H1 (cell line): Measurements from ENCODE around the gene KRT17. TPM values are rescaled to one million over a fixed set of nuclear protein-coding genes. Genes with fewer than 3 reads are reported as not detected.

ENCODE experiments used
- CTCF ChIA-PET: fragments of 300-600 bp; sonication (Branson Sonifier 250); formaldehyde crosslinking; loops from one replicate; lab custom pipeline; 2021; ENCODE audit not compliant: partially characterized antibody; lab: Charles Lee
- POLR2A ChIA-PET: fragments of 300-600 bp; sonication (Branson Sonifier 250); formaldehyde crosslinking; loops from one replicate; lab custom pipeline; 2021; ENCODE audit warnings: inconsistent platforms; ENCODE audit not compliant: partially characterized antibody; lab: Charles Lee
- DNase-seq, 2 experiments: peaks; one replicate each; pipeline versions ENCODE4 v3.0.0 to v3.0.0-alpha.2; 2010 to 2022; ENCODE audit warnings: low spot score in 2 of 2, low read depth in 1 of 2, mixed read lengths in 1 of 2
- FAIRE-seq: peaks from 2 replicates; lab custom pipeline; 2011; peaks lifted over from hg19 to GRCh38; lab: Jason Lieb, UNC
- H2AFZ ChIP-seq: 2 replicates; pipeline ENCODE4 v1.8.1; 2012; ENCODE audit warnings: low read length, inconsistent platforms
- H2AK5ac ChIP-seq: 2 replicates; pipeline ENCODE4 v1.6.1; 2013; ENCODE audit warnings: low read depth, low read length
- H2BK120ac ChIP-seq: replicated peaks from 2 replicates; pipeline ENCODE3; 2013; ENCODE audit warnings: low read depth, low read length, inconsistent platforms
- H2BK12ac ChIP-seq: 2 replicates; pipeline ENCODE4 v1.6.1; 2013; ENCODE audit warnings: low read depth, low read length
- H2BK15ac ChIP-seq: 2 replicates; pipeline ENCODE4 v1.6.1; 2013; ENCODE audit warnings: low read length
- H2BK20ac ChIP-seq: 2 replicates; pipeline ENCODE4 v1.6.1; 2013; ENCODE audit warnings: low read length
- H2BK5ac ChIP-seq: 2 replicates; pipeline ENCODE4 v1.6.1; 2013; ENCODE audit warnings: low read depth, low read length
- H3K14ac ChIP-seq: 2 replicates; pipeline ENCODE4 v1.6.1; 2013; ENCODE audit warnings: inconsistent platforms; ENCODE audit not compliant: insufficient read length
- H3K18ac ChIP-seq: 2 replicates; pipeline ENCODE4 v1.6.1; 2013; ENCODE audit warnings: low read length; ENCODE audit errors: extremely low read depth
- H3K23ac ChIP-seq: 2 replicates; pipeline ENCODE4 v1.6.1; 2013; ENCODE audit warnings: inconsistent platforms; ENCODE audit not compliant: insufficient read length
- H3K23me2 ChIP-seq: 2 replicates; pipeline ENCODE4 v1.6.1; 2013; ENCODE audit warnings: low read depth, low read length
- H3K27ac ChIP-seq: 2 replicates; pipeline ENCODE4 v1.6.1; 2011; ENCODE audit warnings: low read depth, low read length, inconsistent platforms
- H3K27me3 ChIP-seq, 4 experiments: replicated peaks in 1 of 4; 1 replicate in 1 of 4; 2 replicates in 3 of 4; pipeline versions ENCODE4 v1.6.1 to v1.8.1; 2011 to 2013; ENCODE audit warnings: low read length in 3 of 4, mild to moderate bottlenecking in 3 of 4, inconsistent platforms in 2 of 4, mixed read lengths in 2 of 4, moderate library complexity in 1 of 4; ENCODE audit not compliant: control insufficient read depth in 3 of 4, insufficient read depth in 3 of 4; ENCODE audit errors: extremely low read depth in 1 of 4
- H3K36me3 ChIP-seq, 4 experiments: 2 replicates each; pipeline versions ENCODE4 v1.6.1 to v1.8.1; 2011 to 2013; ENCODE audit warnings: mild to moderate bottlenecking in 4 of 4, low read length in 3 of 4, moderate library complexity in 2 of 4, control low read depth in 1 of 4, inconsistent platforms in 1 of 4; ENCODE audit not compliant: insufficient read depth in 4 of 4, control insufficient read depth in 2 of 4
- H3K4ac ChIP-seq: replicated peaks from 2 replicates; pipeline ENCODE3; 2013; ENCODE audit warnings: low read length, low read depth, mixed read lengths, inconsistent platforms; ENCODE audit not compliant: insufficient read length
- H3K4me1 ChIP-seq, 4 experiments: replicated peaks in 1 of 4; 1 replicate in 1 of 4; 2 replicates in 3 of 4; pipeline versions ENCODE4 v1.6.1 to v1.8.1; 2011 to 2013; ENCODE audit warnings: low read length in 3 of 4, inconsistent platforms in 2 of 4, mixed read lengths in 1 of 4; ENCODE audit not compliant: insufficient read depth in 4 of 4, control insufficient read depth in 3 of 4
- H3K4me2 ChIP-seq, 2 experiments: 2 replicates each; pipeline versions ENCODE4 v1.6.1 to v1.8.1; 2011 to 2013; ENCODE audit warnings: low read depth in 2 of 2, low read length in 2 of 2, control low read depth in 1 of 2, inconsistent platforms in 1 of 2, mild to moderate bottlenecking in 1 of 2; ENCODE audit not compliant: insufficient read depth in 1 of 2
- H3K4me3 ChIP-seq, 4 experiments: fragments of 200-600, 300-600 bp in 1 of 4; sonication (generic), shearing (Covaris generic), sonication (Bioruptor Twin) in 1 of 4; 2 replicates each; pipeline versions ENCODE4 v1.5.1 to v1.8.1; 2011 to 2016; ENCODE audit warnings: low read length in 4 of 4, low read depth in 3 of 4, control low read depth in 2 of 4, inconsistent platforms in 2 of 4, mild to moderate bottlenecking in 2 of 4, mixed read lengths in 1 of 4, moderate library complexity in 1 of 4; ENCODE audit not compliant: insufficient read depth in 2 of 4; ENCODE audit errors: extremely low read depth in 1 of 4
- H3K56ac ChIP-seq: replicated peaks from 2 replicates; pipeline ENCODE3; 2013; ENCODE audit warnings: low read depth, mild to moderate bottlenecking, mixed read lengths, low read length, inconsistent platforms; ENCODE audit not compliant: insufficient read length
- H3K79me1 ChIP-seq: 2 replicates; pipeline ENCODE4 v1.6.1; 2013; ENCODE audit warnings: low read depth, low read length, control low read depth
- H3K79me2 ChIP-seq, 2 experiments: 2 replicates each; pipeline versions ENCODE4 v1.6.1 to v1.8.1; 2012 to 2013; ENCODE audit warnings: low read length in 2 of 2, mild to moderate bottlenecking in 2 of 2, inconsistent platforms in 1 of 2; ENCODE audit not compliant: insufficient read depth in 2 of 2, control insufficient read depth in 1 of 2
- H3K9ac ChIP-seq, 4 experiments: replicated peaks in 1 of 4; 1 replicate in 1 of 4; 2 replicates in 3 of 4; pipeline versions ENCODE4 v1.6.1 to v1.8.1; 2011 to 2013; ENCODE audit warnings: low read depth in 3 of 4, low read length in 3 of 4, control low read depth in 2 of 4, mild to moderate bottlenecking in 2 of 4, moderate library complexity in 2 of 4, inconsistent platforms in 1 of 4; ENCODE audit errors: extremely low read depth in 1 of 4
- H3K9me3 ChIP-seq, 2 experiments: 2 replicates each; pipeline versions ENCODE4 v1.6.1 to v1.8.1; 2012 to 2013; ENCODE audit warnings: mild to moderate bottlenecking in 2 of 2, moderate library complexity in 2 of 2, control low read depth in 1 of 2, inconsistent platforms in 1 of 2, low read depth in 1 of 2, low read length in 1 of 2, mixed read lengths in 1 of 2; ENCODE audit not compliant: insufficient read depth in 2 of 2
- H4K20me1 ChIP-seq, 2 experiments: replicated peaks in 1 of 2; 2 replicates each; pipeline versions ENCODE3 to v1.8.1; 2011 to 2013; ENCODE audit warnings: inconsistent platforms in 2 of 2, low read length in 2 of 2, mild to moderate bottlenecking in 1 of 2; ENCODE audit not compliant: insufficient read depth in 2 of 2, control insufficient read depth in 1 of 2
- H4K5ac ChIP-seq: 2 replicates; pipeline ENCODE4 v1.6.1; 2013; ENCODE audit warnings: low read length, low read depth, mixed read lengths, inconsistent platforms; ENCODE audit not compliant: insufficient read length
- H4K8ac ChIP-seq: 2 replicates; pipeline ENCODE4 v1.8.0; 2013; ENCODE audit warnings: mild to moderate bottlenecking, moderate library complexity, low read length, inconsistent platforms; ENCODE audit not compliant: insufficient read depth; ENCODE audit errors: extremely low read depth
- H4K91ac ChIP-seq: replicated peaks from 2 replicates; pipeline ENCODE3; 2013; ENCODE audit warnings: low read length, mixed read lengths, inconsistent platforms; ENCODE audit not compliant: insufficient read length
- CEBPB ChIP-seq: IDR thresholded peaks from 2 replicates; pipeline ENCODE4 v1.6.1; 2012; ENCODE audit warnings: low read depth, low read length
- CHD1 ChIP-seq: IDR thresholded peaks from 2 replicates; pipeline ENCODE4 v1.6.1; 2012; ENCODE audit warnings: low read depth, low read length, improper control_type of control experiment
- EP300 ChIP-seq, 2 experiments: IDR thresholded peaks; 1 replicate in 1 of 2; 2 replicates in 1 of 2; pipeline ENCODE4 v1.6.1; 2011 to 2012; ENCODE audit warnings: low read depth in 2 of 2, low read length in 2 of 2, mild to moderate bottlenecking in 2 of 2, borderline replicate concordance in 1 of 2, inconsistent platforms in 1 of 2, moderate library complexity in 1 of 2
- RFX5 ChIP-seq: IDR thresholded peaks from 2 replicates; pipeline ENCODE4 v1.6.1; 2011; ENCODE audit warnings: low read depth, low read length, improper control_type of control experiment, borderline replicate concordance
- SP4 ChIP-seq: IDR thresholded peaks from 2 replicates; pipeline ENCODE4 v1.6.1; 2012; ENCODE audit warnings: low read length, inconsistent platforms
- SRF ChIP-seq: IDR thresholded peaks from 2 replicates; pipeline ENCODE4 v1.6.1; 2011; ENCODE audit warnings: mild to moderate bottlenecking, low read depth, low read length, moderate library complexity
- TAF1 ChIP-seq: IDR thresholded peaks from 2 replicates; pipeline ENCODE4 v1.6.1; 2011; ENCODE audit warnings: mild to moderate bottlenecking, low read depth, low read length
- TEAD4 ChIP-seq: IDR thresholded peaks from 2 replicates; pipeline ENCODE4 v1.6.1; 2012; ENCODE audit warnings: low read depth, low read length, inconsistent platforms, mixed read lengths
- YY1 ChIP-seq: IDR thresholded peaks from 2 replicates; pipeline ENCODE4 v1.6.1; 2011; ENCODE audit warnings: low read depth, mild to moderate bottlenecking, low read length
- WGBS, 2 experiments: shearing (Covaris generic) in 1 of 2; methylation state at CpG; one replicate each; pipeline versions ENCODE4 v1.1.6 to v1.1.7; 2013 to 2015; ENCODE audit warnings: low lambda C conversion rate in 2 of 2, mixed read lengths in 2 of 2, inconsistent platforms in 1 of 2, low coverage in 1 of 2, missing lambda C conversion rate in 1 of 2; ENCODE audit not compliant: insufficient replicate concordance in 2 of 2, insufficient coverage in 1 of 2, insufficient read length in 1 of 2; ENCODE audit errors: extremely low coverage in 1 of 2, missing lambda C conversion rate in 1 of 2; 5-methylcytosine and 5-hydroxymethylcytosine counted together
- polyA plus RNA-seq, 7 experiments: library from polyadenylated mRNA; depleted of rRNA in 3 of 7; stranded (reverse) in 5 of 7; unstranded in 2 of 7; fragments of >200 nt in 5 of 7; fragments of 200-250 nt in 2 of 7; gene quantifications; 1 replicate in 5 of 7; 2 replicates in 1 of 7; 4 replicates in 1 of 7; pipeline versions ENCODE4 v1.2.1 to v1.2.3, GENCODE V29; 2011 to 2013; ENCODE audit warnings: missing spikeins in 2 of 7, mixed read lengths in 2 of 7
- total RNA-seq: library from RNA; stranded (reverse); fragmentation: NEBNext Ultra II Directional; extraction: Animal tissue kit (Norgen Biotek cat#: 25700); gene quantifications from 2 replicates; pipeline ENCODE4 v1.2.1, GENCODE V29; 2021

Gene KRT17
- total and polyA plus RNA-seq, 2 of the 8 experiments (the other 6 are each of a cell fraction or from before 2014, with no cell fraction given), result 0.50 to 0.95 TPM

GRCh38 chr17:41617698-41618097, 6.7 kb downstream of the KRT17 start:
- CTCF ChIA-PET, result interaction anchor here (1.2 to 14.5 kb wide), 4 partner anchors 7 to 32 kb away, joined by 3 to 103 read pairs (median 8); no protein-coding TSS in a partner anchor
- Histone ChIP-seq H2AK5ac (no peak overlapping the region), H3K14ac (no peak overlapping the region), H2BK15ac (0 out of 2 replicates have a peak overlapping the region, but pooled peaks have one; percentile 46), H3K9ac (no peak overlapping the region), H3K4me3 (no peak overlapping the region), H2BK12ac (no peak overlapping the region), H2AFZ (no peak overlapping the region), H2BK5ac (no peak overlapping the region), H3K18ac (no peak overlapping the region), H4K5ac (no peak overlapping the region), H2BK120ac (no peak overlapping the region), H3K9me3 (no peaks in the 10 kb centered on the region), H3K23ac (no peak overlapping the region)
- FAIRE-seq, result no peak
- WGBS, 2 experiments, result 82% methylated on average over 9 of the region's 11 CpGs; no CpG with 5 or more reads in 1 of the 2 experiments
- TF ChIP-seq TAF1, result no peak
- TF ChIP-seq CHD1, result no peak
- no peak for TF ChIP-seq CEBPB
- no peak for TF ChIP-seq RFX5
- no peak for TF ChIP-seq SRF
- no peak for TF ChIP-seq SP4
- no peak for TF ChIP-seq TEAD4
- TF ChIP-seq EP300 (IDR thresholded peaks at IDR 0.05; ENCODE audit: borderline replicate concordance in 1 of 2, low read depth in 2 of 2, low read length in 2 of 2), result no peak
- no peak for TF ChIP-seq YY1
- TF ChIP-seq, all 59 proteins: peak for 0
- no peaks in the 10 kb centered on the region for H3K79me2 ChIP-seq
- H4K91ac ChIP-seq, result peak overlapping the region; percentile 42
- no peak overlapping the region for H3K56ac ChIP-seq
- H3K4me1 ChIP-seq, result peaks cover 0 to 4% (median 2%) of the 10 kb centered on the region in 4 experiments; a peak in 3 of 7 replicates
- POLR2A ChIA-PET, result no interaction called here
- H2BK20ac ChIP-seq, result no peak overlapping the region
- no peaks in the 10 kb centered on the region for H3K23me2 ChIP-seq
- no peaks in the 10 kb centered on the region for H4K20me1 ChIP-seq
- no peaks in the 10 kb centered on the region for H3K27me3 ChIP-seq
- no peak overlapping the region for H3K4ac ChIP-seq
- H3K79me1 ChIP-seq, result no peaks in the 10 kb centered on the region
- H4K8ac ChIP-seq, result 0 out of 2 replicates have a peak overlapping the region, but pooled peaks have one; percentile 68
- H3K36me3 ChIP-seq, result no peaks in the 10 kb centered on the region
- no peak overlapping the region for H3K4me2 ChIP-seq
- DNase-seq, result no peak
- no peak overlapping the region for H3K27ac ChIP-seq
